GM12864 (cell line): Measurements from ENCODE around the gene DET1.
"Not testable (repeated sequence)": the region's sequence is repeated elsewhere in the genome, so short reads cannot be mapped to it uniquely, and the experiment has no call there.

Source experiments
- DNase-seq: peaks from one replicate; pipeline ENCODE4 v3.0.0-alpha.2; 2011; ENCODE audit warnings: low read depth
- H3K4me3 ChIP-seq: 2 replicates; pipeline ENCODE4 v1.5.1; 2011; ENCODE audit warnings: mild to moderate bottlenecking, low read depth, low read length, control low read depth
- CTCF ChIP-seq: IDR thresholded peaks from 2 replicates; pipeline ENCODE4 v1.5.1; 2011; ENCODE audit warnings: low read depth, mild to moderate bottlenecking, moderate library complexity, low read length, control low read depth, inconsistent platforms; ENCODE audit errors: missing control alignments

DET1 gene

GRCh38 chr15:88563638-88564037 is 17.2 kb upstream of the DET1 start:
- H3K4me3 ChIP-seq = no peak overlapping the region
- TF ChIP-seq CTCF = no peak
- DNase-seq = no peak

GRCh38 chr15:88559565-88559964 is 13.1 kb upstream of the DET1 start:
- not testable (repeated sequence) for DNase-seq, H3K4me3 ChIP-seq

- H3K4me3 ChIP-seq, DNase-seq: not testable (repeated sequence)
Measured at GRCh38 chr15:88558026-88558425, 11.5 kb upstream of the DET1 start.

- DNase-seq, H3K4me3 ChIP-seq: not testable (repeated sequence)
Measured at GRCh38 chr15:88548009-88548408, 1.5 kb upstream of the DET1 start.

- not testable (repeated sequence) for DNase-seq
- H3K4me3 ChIP-seq = peak overlapping the region; percentile 81
Measured at GRCh38 chr15:88545578-88546247, 768 bp downstream of the DET1 start.

GRCh38 chr15:88543065-88543776 is 3.3 kb downstream of the DET1 start:
- no peak for DNase-seq
- no peak for TF ChIP-seq CTCF
- H3K4me3 ChIP-seq = no peak overlapping the region

- H3K4me3 ChIP-seq = no peak overlapping the region
- no peak for DNase-seq
- TF ChIP-seq CTCF = no peak
Measured at GRCh38 chr15:88542342-88542733, 4.1 kb downstream of the DET1 start.

- no peak for TF ChIP-seq CTCF
- no peak overlapping the region for H3K4me3 ChIP-seq
- DNase-seq = no peak
Measured at GRCh38 chr15:88541709-88542341, 4.7 kb downstream of the DET1 start.

- H3K4me3 ChIP-seq, DNase-seq: not testable (repeated sequence)
Measured at GRCh38 chr15:88541111-88541510, 5.4 kb downstream of the DET1 start.

- not testable (repeated sequence) for H3K4me3 ChIP-seq, DNase-seq
Measured at GRCh38 chr15:88540350-88540749, 6.1 kb downstream of the DET1 start.
